GM18951 (cell line): ENCODE data around the gene EXOC4.

Experiments
- POLR2A ChIP-seq: IDR thresholded peaks from 4 replicates; pipeline ENCODE4 v1.6.1; 2011; ENCODE audit warnings: mild to moderate bottlenecking; ENCODE audit not compliant: insufficient read length, insufficient read depth; ENCODE audit errors: extremely low read depth
- in situ Hi-C: fragments of 300-500 bp; cut with MboI; formaldehyde crosslinking; loops from one replicate; pipeline ENCODE4 v1.12.0; 2022; ENCODE audit warnings: low sequenced_read_pairs, mixed read lengths, inconsistent platforms; ENCODE audit not compliant: unreplicated experiment

Gene EXOC4

DNA sequence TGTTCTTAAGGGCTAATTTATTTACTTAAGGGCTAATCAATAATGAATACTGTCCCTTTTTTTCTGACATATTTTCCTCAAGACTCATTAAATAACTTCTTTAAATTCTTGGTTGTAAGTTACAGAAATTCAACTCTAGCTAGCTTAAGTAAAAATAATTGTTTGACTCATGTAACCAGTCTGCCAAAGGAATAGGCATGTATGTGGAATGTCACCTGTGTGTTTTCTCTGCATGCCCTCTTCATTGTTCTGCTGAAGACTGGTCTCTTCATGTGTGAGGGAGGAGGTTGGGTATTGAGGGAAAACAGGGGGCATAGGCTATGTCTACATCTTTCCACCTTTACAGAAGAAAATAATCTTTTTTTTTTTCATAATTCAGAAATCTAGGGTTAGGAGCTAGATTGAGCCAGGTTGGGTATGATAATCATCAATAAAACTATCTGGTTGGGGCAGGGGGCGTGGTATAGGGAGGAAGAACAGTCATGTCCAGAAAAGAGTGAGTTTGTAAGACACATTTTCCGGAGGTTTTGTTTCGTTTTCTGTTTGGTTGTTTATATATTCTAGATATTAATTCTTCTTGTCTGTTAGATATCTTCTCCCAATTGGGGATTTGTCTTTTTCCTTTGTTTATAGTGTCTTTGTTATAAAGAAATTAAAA, 37.9 kb downstream of the EXOC4 start:
- in situ Hi-C loops, result no loop called here

DNA sequence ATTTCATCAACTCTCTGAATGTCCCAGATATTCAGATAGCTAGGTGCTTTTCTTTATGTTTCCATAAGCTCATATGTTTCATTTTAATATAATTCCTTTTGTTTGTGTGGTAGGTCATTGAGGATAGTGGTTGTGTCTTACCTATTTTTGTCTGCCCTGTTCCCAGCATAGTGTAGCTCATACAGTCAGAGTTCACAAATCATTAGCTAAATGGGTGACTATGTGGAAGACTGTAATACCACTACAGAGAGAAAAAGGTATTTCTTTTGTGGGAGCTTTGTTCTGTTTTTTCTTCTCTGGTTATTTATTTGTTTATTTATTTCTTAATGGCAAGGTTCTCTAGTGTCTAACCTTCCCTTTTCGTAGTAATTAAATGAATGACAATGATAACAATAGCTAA, 39.8 kb downstream of the EXOC4 start:
- no peak for TF ChIP-seq POLR2A
- in situ Hi-C loops, result no loop called here

More for the DNA sequence above, 37.9 kb downstream of the EXOC4 start:
- no peak for TF ChIP-seq POLR2A

DNA sequence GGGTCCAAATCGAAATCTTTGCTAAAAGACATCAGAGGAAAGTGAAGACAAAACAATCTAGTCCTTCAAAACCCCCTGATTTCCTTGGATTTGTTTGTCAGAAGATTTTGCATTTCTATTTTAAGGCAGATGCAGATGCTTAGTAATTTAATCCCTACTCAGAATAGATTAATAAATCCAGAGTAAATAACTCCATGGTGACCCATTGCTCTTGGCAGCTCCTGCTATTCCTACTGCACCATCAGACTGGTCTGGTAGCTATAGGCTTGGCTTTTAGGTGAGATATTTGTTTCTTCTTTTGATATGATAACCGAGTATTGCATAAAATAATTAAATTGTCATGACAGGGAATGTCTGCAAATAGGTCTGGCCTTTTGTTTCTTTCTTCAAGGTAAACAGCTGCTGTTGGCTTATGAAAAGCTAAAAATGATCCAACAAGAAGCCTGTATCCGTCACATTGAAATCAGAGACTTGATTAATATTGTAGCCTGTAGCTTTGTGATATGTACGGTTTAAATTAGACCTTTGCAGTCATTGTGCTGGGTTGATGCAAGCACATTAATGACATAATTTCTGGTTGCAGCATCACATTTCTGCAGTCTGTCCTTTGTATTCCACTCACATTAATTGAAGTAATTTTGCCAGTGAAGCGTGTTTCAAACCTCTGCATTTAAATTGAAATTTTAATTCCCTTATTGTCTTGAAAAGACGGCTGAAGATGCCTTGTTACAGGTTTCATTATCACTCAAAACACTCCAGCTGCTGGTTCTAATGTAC, 40.7 kb downstream of the EXOC4 start:
- in situ Hi-C loops, result no loop called here
- no peak for TF ChIP-seq POLR2A

DNA sequence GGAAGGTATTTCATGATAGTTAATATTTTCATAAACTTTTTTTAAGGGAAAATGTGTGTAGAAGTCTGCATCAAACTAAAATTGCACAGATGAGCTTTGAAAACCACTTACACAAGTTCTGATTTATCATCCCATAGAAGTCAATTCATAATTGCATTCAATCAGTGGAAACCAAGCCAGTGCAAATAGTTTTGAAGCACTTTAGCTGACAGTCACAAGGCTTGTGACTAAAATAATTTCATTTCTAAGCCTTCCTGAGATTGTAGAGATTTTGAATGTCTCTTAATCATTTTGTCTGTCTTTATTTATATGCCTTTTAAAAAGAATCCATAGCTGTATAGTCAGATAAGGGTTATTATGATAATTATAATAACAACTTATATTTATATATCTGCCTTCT, 41.4 kb downstream of the EXOC4 start:
- in situ Hi-C loops, result no loop called here
- no peak for TF ChIP-seq POLR2A

DNA sequence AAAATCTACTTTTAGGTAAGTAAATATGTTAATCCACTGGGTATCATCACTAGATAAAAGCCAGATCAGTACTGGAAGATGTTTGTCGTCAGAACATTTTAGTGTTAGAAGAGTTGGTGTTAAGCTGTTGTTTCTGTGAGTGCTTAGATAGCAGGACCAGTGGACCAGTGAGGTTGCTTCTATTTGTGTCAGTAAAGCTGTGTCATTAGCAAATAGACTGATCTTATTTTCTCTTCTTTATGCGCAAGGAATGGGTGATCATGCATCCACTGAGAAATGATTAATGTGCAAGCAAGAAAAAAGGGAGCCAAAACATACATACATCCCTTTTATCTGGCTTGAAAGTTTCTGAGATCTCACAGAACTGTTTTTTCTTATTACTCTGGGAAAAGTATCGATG, 42.6 kb downstream of the EXOC4 start:
- TF ChIP-seq POLR2A, result no peak
- in situ Hi-C loops, result no loop called here

DNA sequence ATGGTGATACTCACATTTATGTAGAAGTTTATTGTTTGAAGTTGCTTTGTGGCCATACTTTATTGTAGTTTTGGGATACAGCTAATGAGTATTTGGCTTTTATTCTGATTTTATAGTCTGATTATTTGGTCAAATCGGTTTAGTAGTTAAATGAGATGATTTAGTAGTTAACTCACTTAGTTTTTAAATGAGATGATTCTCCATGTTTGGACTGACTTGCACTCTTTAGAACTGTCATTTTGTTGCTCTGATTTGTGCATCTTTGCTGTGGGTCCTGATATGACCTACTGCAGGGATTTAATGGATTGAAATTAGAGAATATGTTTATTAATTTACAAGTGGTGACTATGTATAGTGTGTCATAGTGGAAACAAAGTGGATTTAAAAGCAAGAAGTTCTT, 44.2 kb downstream of the EXOC4 start:
- in situ Hi-C loops, result no loop called here
- TF ChIP-seq POLR2A, result no peak

DNA sequence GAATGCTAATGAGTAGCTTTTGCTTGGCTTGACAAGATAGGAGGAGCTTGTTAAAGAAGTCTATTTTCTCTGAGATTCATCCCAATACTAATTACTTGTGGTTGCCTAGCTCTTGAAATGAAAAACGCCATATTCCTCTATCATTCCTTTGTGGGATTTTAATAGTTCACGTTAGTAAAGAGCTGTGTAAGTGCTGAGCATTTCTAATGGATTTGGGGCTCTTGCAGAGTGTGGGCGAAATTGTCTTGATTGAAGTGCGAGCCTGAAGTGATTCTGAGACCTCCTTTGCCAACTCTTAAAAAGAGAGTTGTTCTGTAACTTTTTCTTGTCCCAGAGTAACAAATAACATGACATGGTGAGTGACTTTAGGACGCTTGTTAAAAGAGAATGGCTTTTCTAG, 45.2 kb downstream of the EXOC4 start:
- TF ChIP-seq POLR2A, result no peak
- in situ Hi-C loops, result no loop called here

DNA sequence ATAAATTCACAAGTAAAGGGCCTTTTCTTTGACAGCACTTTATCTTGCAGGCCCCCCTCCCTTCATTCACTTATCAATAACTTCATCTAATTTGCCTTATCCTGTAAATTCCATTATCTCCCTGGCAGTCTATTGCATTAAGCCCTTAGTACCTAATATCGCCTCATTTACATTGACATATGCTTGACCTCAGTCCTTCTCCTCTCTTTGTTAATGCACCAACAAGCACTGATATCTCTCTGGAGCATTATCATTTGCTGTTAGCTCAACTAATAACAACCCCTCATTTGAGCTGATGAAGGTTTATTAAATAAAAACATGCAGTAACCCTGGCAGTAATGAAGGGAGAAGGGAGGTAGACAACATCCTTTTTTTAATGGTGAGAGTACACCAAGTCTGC, 46.8 kb downstream of the EXOC4 start:
- in situ Hi-C loops, result no loop called here
- no peak for TF ChIP-seq POLR2A

DNA sequence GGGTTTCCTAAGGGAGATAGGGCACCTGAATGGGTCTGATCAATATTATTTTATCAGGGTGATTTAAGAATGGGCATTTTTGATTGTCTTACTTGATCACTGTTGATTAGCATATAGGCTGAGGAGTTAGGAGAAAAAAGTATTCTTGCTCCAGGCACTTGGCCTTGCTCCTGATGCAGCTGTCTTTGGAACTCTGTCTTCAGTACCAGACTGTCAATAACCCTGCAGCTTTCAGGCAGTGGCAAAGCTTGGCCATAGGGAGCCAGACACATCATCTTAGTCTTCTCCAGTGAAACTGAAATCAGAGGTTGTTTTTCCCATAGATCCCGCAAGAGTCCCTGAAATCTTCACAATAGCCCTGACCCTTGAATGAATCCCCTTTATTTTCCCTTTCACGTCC, 47.2 kb downstream of the EXOC4 start:
- in situ Hi-C loops, result no loop called here
- TF ChIP-seq POLR2A, result no peak

DNA sequence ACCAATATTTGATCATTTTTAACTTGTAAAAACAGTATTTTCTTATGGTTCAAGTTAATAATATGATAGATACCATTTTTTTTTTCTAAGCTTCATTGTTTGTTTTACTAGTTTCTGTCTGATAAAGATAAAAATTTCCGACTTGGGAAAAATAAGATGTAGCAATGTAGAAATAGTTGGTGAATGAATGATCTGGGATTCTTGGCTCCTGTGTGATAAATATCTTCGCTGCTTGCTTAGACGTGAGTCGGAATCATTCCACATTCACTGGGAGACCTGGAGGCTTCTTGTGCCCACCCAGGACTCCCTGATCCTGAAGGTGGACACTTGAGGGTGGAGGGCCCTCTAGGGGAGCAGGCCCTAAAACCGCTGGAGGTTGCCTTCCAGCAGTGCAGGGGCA, 47.9 kb downstream of the EXOC4 start:
- TF ChIP-seq POLR2A, result no peak
- in situ Hi-C loops, result no loop called here

DNA sequence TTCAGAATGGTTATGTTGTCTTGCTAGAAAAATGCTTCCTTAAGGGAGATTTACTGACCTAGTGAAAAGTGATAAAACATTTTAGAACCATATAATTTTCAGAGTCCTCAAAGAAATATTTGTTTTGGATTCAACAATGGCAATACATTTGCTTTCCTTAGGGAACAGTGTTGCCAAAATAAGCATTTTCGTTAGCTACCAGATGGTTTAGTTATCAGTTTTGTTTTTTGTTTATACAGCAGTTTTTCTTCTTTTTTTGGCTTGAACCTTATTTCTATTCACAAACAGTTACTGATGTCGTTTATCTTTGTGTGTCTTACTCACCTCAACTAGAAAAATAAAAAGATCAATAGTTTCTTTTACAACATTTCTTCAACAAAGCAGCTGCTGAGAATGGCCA, 48.6 kb downstream of the EXOC4 start:
- in situ Hi-C loops, result no loop called here
- TF ChIP-seq POLR2A, result no peak

DNA sequence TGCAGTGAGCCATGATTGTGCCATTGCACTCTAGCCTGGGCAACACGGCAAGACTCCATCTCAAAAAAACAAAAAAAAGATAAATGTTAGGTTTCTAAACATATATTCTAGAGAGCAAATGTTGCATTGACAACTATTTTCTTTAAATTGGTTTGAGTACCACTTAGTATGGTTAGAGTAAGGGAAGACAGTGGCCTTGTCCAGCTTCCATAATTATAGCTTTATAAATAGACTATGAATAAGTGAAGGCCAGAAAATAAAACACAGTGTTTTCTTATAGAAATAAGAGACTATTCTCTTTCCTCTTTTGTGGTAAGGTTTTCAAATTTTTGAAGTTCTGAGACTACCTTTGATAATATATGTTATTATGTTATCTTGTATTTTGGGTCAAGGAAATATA, 50.5 kb downstream of the EXOC4 start:
- no peak for TF ChIP-seq POLR2A
- in situ Hi-C loops, result no loop called here

DNA sequence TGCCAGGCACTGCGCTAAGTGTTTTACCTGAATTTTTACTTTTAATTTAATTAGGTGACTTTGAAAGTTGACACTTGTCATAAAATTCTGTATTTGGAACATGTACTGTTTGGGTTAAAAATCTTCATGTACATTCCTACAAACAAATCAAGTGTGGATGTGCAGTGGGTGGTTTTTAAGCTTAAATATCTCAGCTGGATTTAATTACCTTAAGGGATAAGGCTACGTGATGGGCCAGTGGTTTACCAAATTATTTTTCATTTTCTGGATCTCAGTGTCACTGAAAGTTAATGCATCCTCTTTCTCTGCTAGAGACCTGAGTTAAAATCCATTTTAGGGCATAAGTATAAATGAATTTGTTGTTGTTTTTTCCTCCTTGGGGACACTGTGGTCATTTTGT, 51.1 kb downstream of the EXOC4 start:
- in situ Hi-C loops, result no loop called here
- no peak for TF ChIP-seq POLR2A

DNA sequence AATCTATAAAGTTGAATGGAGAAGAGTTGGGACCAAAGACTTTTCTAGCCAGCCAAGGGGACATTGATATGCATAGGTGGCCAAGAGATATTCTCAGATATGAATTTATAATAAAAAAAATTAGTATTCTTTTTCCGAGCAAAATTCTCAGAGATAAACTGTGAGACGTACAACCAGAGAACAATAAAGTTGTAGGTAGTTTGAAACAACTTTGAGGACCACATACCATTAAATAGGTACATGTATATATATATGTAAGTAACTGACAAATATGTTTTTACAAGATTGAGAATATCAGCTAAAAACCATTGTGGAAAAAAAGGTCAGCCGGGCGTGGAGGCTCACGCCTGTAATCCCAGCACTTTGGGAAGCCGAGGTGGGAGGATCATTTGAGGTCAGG, 56.5 kb downstream of the EXOC4 start:
- no peak for TF ChIP-seq POLR2A
- in situ Hi-C loops, result no loop called here

DNA sequence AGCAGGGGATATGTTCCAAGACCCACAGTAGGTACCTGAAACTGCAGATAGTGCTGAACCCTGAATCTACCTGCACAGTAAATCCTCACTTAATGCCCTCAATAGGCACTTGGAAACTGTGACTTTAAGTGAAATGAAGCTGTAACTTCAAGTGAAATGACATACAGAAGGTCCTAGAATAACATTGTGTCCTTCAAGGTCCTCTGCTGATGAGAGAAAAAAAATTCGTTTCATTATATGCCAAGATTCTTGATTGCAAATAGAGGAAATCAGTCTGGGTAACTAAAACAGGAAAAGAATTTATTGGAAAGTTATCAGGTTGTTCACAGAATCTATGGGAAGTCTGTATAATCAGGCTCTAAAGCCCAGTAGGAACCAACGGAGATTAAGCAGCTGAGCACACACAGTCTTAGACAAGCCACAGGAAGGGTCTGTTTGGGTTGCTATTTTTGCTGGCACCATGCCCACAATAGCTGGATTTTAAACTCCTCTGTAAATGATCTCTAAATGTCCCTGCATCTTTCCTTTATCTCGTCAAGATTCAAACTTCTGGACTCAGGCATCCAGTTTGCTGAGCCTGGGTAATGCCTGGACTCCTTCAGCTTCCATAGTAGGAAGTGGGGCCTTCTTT, 57.5 kb downstream of the EXOC4 start:
- in situ Hi-C loops, result no loop called here
- TF ChIP-seq POLR2A, result no peak
